Measurements from ENCODE around the gene A3GALT2. TPM values are rescaled to one million over a fixed set of nuclear protein-coding genes. Genes with fewer than 3 reads are reported as not detected.

A3GALT2 gene
- total and polyA plus RNA-seq, 4 donors = not detected

GRCh38 chr1:33288976-33289857, 31.7 kb downstream of the A3GALT2 start:
- Histone ChIP-seq H3K4me1 (ENCODE audit: control insufficient read depth in 4 of 4, insufficient read depth in 4 of 4, low read length in 3 of 4) (peaks cover 0 to 2% (median 0%) of the 10 kb centered on the region in 4 donors), H3K9ac (ENCODE audit: low read depth in 1 of 2, low read length in 2 of 2) (no peak overlapping the region), H3K9me3 (ENCODE audit: control insufficient read depth in 4 of 4, low read length in 3 of 4) (no peaks in the 10 kb centered on the region), H3K36me3 (ENCODE audit: control insufficient read depth in 4 of 4, insufficient read depth in 3 of 4, low read depth in 1 of 4, low read length in 3 of 4) (peaks cover 0 to 11% (median 11%) of the 10 kb centered on the region in 4 donors), H3K27ac (ENCODE audit: low read depth in 1 of 2, low read length in 2 of 2) (no peak overlapping the region), H3K27me3 (ENCODE audit: control insufficient read depth in 4 of 4, insufficient read depth in 4 of 4, low read length in 3 of 4) (no peaks in the 10 kb centered on the region), H3K4me3 (ENCODE audit: low read depth in 1 of 3, low read length in 3 of 3) (no peak overlapping the region)
- no peak for TF ChIP-seq EGR1 (IDR thresholded peaks at IDR 0.05; ENCODE audit: low read depth in 2 of 2)
- no peak for TF ChIP-seq HNF4A (conservative IDR thresholded peaks at IDR 0.05)
- TF ChIP-seq REST (IDR thresholded peaks at IDR 0.05) = no peak
- TF ChIP-seq, protein P1, sequence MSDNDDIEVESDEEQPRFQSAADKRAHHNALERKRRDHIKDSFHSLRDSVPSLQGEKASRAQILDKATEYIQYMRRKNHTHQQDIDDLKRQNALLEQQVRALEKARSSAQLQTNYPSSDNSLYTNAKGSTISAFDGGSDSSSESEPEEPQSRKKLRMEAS (IDR thresholded peaks at IDR 0.05) = no peak
- TF ChIP-seq CTCF (IDR thresholded peaks at IDR 0.05; ENCODE audit: low read depth, low read length, missing input control) = no peak
- TF ChIP-seq HNF4G (IDR thresholded peaks at IDR 0.05) = no peak
- TF ChIP-seq YY1 (IDR thresholded peaks at IDR 0.05) = no peak
- DNase-seq (ENCODE audit: low spot score) = no peak
- 94% methylated on average over 16 of the region's 16 CpGs for WGBS

DNA sequence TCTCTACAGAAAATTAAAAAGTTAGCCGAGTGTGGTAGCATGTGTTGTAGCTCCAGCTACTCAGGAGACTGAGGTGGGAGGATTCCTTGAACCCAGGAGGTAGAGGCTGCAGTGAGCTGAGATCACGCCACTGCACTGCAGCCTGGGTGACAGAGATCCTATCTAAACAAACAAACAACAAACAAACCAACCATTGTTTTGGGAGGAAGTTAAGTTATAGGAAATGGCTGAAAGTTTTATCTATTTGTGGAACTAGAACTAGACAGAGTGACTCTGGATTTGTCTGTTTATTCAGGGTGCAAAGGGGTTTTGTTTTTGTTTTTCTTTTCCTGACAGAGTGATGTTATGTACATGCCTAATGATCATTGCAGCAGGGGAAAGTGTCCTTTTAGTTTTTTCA, 33.6 kb downstream of the A3GALT2 start:
- TF ChIP-seq RXRA (IDR thresholded peaks at IDR 0.05) (no peak), EGR1 (IDR thresholded peaks at IDR 0.05; ENCODE audit: low read depth in 2 of 2) (no peak), SP1 (IDR thresholded peaks at IDR 0.05) (no peak), FOXA1 (IDR thresholded peaks at IDR 0.05) (no peak), JUND (IDR thresholded peaks at IDR 0.05) (no peak), NR2F2 (IDR thresholded peaks at IDR 0.05) (no peak), HNF4A (conservative IDR thresholded peaks at IDR 0.05) (no peak), CTCF (IDR thresholded peaks at IDR 0.05; ENCODE audit: low read depth, low read length, missing input control) (no peak), REST (IDR thresholded peaks at IDR 0.05) (no peak), HNF4G (IDR thresholded peaks at IDR 0.05) (no peak)
- TF ChIP-seq, protein P2, sequence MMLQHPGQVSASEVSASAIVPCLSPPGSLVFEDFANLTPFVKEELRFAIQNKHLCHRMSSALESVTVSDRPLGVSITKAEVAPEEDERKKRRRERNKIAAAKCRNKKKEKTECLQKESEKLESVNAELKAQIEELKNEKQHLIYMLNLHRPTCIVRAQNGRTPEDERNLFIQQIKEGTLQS (IDR thresholded peaks at IDR 0.05) = no peak
- TF ChIP-seq, protein P1 (IDR thresholded peaks at IDR 0.05) = no peak
- TF ChIP-seq, protein P3, sequence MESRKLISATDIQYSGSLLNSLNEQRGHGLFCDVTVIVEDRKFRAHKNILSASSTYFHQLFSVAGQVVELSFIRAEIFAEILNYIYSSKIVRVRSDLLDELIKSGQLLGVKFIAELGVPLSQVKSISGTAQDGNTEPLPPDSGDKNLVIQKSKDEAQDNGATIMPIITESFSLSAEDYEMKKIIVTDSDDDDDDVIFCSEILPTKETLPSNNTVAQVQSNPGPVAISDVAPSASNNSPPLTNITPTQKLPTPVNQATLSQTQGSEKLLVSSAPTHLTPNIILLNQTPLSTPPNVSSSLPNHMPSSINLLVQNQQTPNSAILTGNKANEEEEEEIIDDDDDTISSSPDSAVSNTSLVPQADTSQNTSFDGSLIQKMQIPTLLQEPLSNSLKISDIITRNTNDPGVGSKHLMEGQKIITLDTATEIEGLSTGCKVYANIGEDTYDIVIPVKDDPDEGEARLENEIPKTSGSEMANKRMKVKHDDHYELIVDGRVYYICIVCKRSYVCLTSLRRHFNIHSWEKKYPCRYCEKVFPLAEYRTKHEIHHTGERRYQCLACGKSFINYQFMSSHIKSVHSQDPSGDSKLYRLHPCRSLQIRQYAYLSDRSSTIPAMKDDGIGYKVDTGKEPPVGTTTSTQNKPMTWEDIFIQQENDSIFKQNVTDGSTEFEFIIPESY (IDR thresholded peaks at IDR 0.05) = no peak
- Histone ChIP-seq H3K9me3 (ENCODE audit: control insufficient read depth in 4 of 4, low read length in 3 of 4) (no peaks in the 10 kb centered on the region), H3K27me3 (ENCODE audit: control insufficient read depth in 4 of 4, insufficient read depth in 4 of 4, low read length in 3 of 4) (no peaks in the 10 kb centered on the region), H3K4me3 (ENCODE audit: low read depth in 1 of 3, low read length in 3 of 3) (no peak overlapping the region), H3K27ac (ENCODE audit: low read depth in 1 of 2, low read length in 2 of 2) (no peak overlapping the region), H3K4me1 (ENCODE audit: control insufficient read depth in 4 of 4, insufficient read depth in 4 of 4, low read length in 3 of 4) (peaks cover 0 to 2% (median 0%) of the 10 kb centered on the region in 4 donors), H3K36me3 (ENCODE audit: control insufficient read depth in 4 of 4, insufficient read depth in 3 of 4, low read depth in 1 of 4, low read length in 3 of 4) (peaks cover 0 to 12% (median 9%) of the 10 kb centered on the region in 4 donors), H3K9ac (ENCODE audit: low read depth in 1 of 2, low read length in 2 of 2) (no peak overlapping the region)
- 76% methylated on average over 2 of the region's 2 CpGs for WGBS
- no peak for DNase-seq (ENCODE audit: low spot score)
